Mucosa of rectum (tissue), 2 donors: ENCODE results near the gene POLR2E.

Experiments
- H3K27ac ChIP-seq, 2 donors: one replicate each; pipeline ENCODE4 v1.7.0; 2013; ENCODE audit warnings: inconsistent platforms in 2 of 2, low read depth in 2 of 2, low read length in 2 of 2
- H3K27me3 ChIP-seq, 2 donors: one replicate each; pipeline ENCODE4 v1.7.0; 2013; ENCODE audit warnings: low read length in 2 of 2; ENCODE audit not compliant: control insufficient read depth in 2 of 2, insufficient read depth in 2 of 2
- H3K36me3 ChIP-seq, 2 donors: one replicate each; pipeline ENCODE4 v1.7.0; 2013; ENCODE audit warnings: low read length in 2 of 2; ENCODE audit not compliant: control insufficient read depth in 2 of 2, insufficient read depth in 2 of 2
- H3K4me1 ChIP-seq, 2 donors: one replicate each; pipeline ENCODE4 v1.7.0; 2013; ENCODE audit warnings: low read length in 2 of 2, mild to moderate bottlenecking in 1 of 2; ENCODE audit not compliant: control insufficient read depth in 2 of 2, insufficient read depth in 2 of 2
- H3K4me3 ChIP-seq, 2 donors: one replicate each; pipeline ENCODE4 v1.7.0; 2013; ENCODE audit warnings: low read length in 2 of 2
- H3K9ac ChIP-seq, 2 donors: one replicate each; pipeline ENCODE4 v1.7.0; 2013; ENCODE audit warnings: low read length in 2 of 2, low read depth in 1 of 2, mild to moderate bottlenecking in 1 of 2
- H3K9me3 ChIP-seq, 2 donors: one replicate each; pipeline ENCODE4 v1.7.0; 2013; ENCODE audit warnings: low read length in 2 of 2; ENCODE audit not compliant: control insufficient read depth in 2 of 2
- donor health status: healthy.
- donor health status: Normal muscosa, but diverticular disease.

The POLR2E gene

GRCh38 chr19:1063030-1063908 lies 31.9 kb downstream of the POLR2E start:
- Histone ChIP-seq H3K36me3 (peaks cover 0 to 4% of the 10 kb centered on the region in 2 donors), H3K9me3 (no peaks in the 10 kb centered on the region), H3K4me3 (no peak overlapping the region), H3K27me3 (peaks cover 2 to 11% of the 10 kb centered on the region in 2 donors), H3K9ac (no peak overlapping the region), H3K27ac (no peak overlapping the region), H3K4me1 (peaks cover 23 to 28% of the 10 kb centered on the region in 2 donors)

- Histone ChIP-seq H3K9me3 (no peaks in the 10 kb centered on the region), H3K4me3 (no peak overlapping the region), H3K27ac (no peak overlapping the region), H3K9ac (no peak overlapping the region), H3K4me1 (peaks cover 23 to 28% of the 10 kb centered on the region in 2 donors), H3K27me3 (peaks cover 0 to 10% of the 10 kb centered on the region in 2 donors), H3K36me3 (peaks cover 0 to 4% of the 10 kb centered on the region in 2 donors)
Observed at GRCh38 chr19:1062387-1063029, 32.7 kb downstream of the POLR2E start.

GRCh38 chr19:1061987-1062386 lies 33.2 kb downstream of the POLR2E start:
- Histone ChIP-seq H3K36me3 (peaks cover 0 to 4% of the 10 kb centered on the region in 2 donors), H3K27ac (no peak overlapping the region), H3K9me3 (no peaks in the 10 kb centered on the region), H3K4me3 (no peak overlapping the region), H3K9ac (no peak overlapping the region), H3K27me3 (peaks cover 0 to 5% of the 10 kb centered on the region in 2 donors), H3K4me1 (peaks cover 19 to 28% of the 10 kb centered on the region in 2 donors)

GRCh38 chr19:1060689-1061088 lies 34.5 kb downstream of the POLR2E start:
- H3K27me3 ChIP-seq: no peaks in the 10 kb centered on the region
- H3K27ac ChIP-seq: no peak overlapping the region
- no peak overlapping the region for H3K9ac ChIP-seq
- peaks cover 9 to 17% of the 10 kb centered on the region in 2 donors for H3K4me1 ChIP-seq
- H3K36me3 ChIP-seq: peaks cover 0 to 7% of the 10 kb centered on the region in 2 donors
- H3K4me3 ChIP-seq: no peak overlapping the region
- no peaks in the 10 kb centered on the region for H3K9me3 ChIP-seq

- Histone ChIP-seq H3K9me3 (no peaks in the 10 kb centered on the region), H3K27me3 (no peaks in the 10 kb centered on the region), H3K27ac (no peak overlapping the region), H3K4me1 (no peaks in the 10 kb centered on the region), H3K4me3 (no peak overlapping the region), H3K9ac (no peak overlapping the region), H3K36me3 (peaks cover 0 to 7% of the 10 kb centered on the region in 2 donors)
Observed at GRCh38 chr19:1058112-1058511, 37.1 kb downstream of the POLR2E start.

GRCh38 chr19:1057176-1057855 lies 37.9 kb downstream of the POLR2E start:
- no peaks in the 10 kb centered on the region for H3K9me3 ChIP-seq
- no peak overlapping the region for H3K9ac ChIP-seq
- H3K4me3 ChIP-seq: no peak overlapping the region
- no peaks in the 10 kb centered on the region for H3K27me3 ChIP-seq
- H3K36me3 ChIP-seq: peaks cover 0 to 7% of the 10 kb centered on the region in 2 donors
- H3K27ac ChIP-seq: no peak overlapping the region
- no peaks in the 10 kb centered on the region for H3K4me1 ChIP-seq

GRCh38 chr19:1055886-1056620 lies 39.1 kb downstream of the POLR2E start:
- Histone ChIP-seq H3K27me3 (no peaks in the 10 kb centered on the region), H3K4me1 (no peaks in the 10 kb centered on the region), H3K36me3 (peaks cover 0 to 7% of the 10 kb centered on the region in 2 donors), H3K9ac (no peak overlapping the region), H3K4me3 (no peak overlapping the region), H3K27ac (no peak overlapping the region), H3K9me3 (no peaks in the 10 kb centered on the region)

GRCh38 chr19:1055028-1055425 lies 40.1 kb downstream of the POLR2E start:
- no peak overlapping the region for H3K9ac ChIP-seq
- no peaks in the 10 kb centered on the region for H3K27me3 ChIP-seq
- H3K27ac ChIP-seq: no peak overlapping the region
- H3K9me3 ChIP-seq: no peaks in the 10 kb centered on the region
- H3K4me3 ChIP-seq: no peak overlapping the region
- H3K4me1 ChIP-seq: no peaks in the 10 kb centered on the region
- H3K36me3 ChIP-seq: peaks cover 0 to 7% of the 10 kb centered on the region in 2 donors

GRCh38 chr19:1054102-1055027 lies 40.8 kb downstream of the POLR2E start:
- no peaks in the 10 kb centered on the region for H3K9me3 ChIP-seq
- H3K4me1 ChIP-seq: no peaks in the 10 kb centered on the region

More at GRCh38 chr19:1054102-1055027, 40.8 kb downstream of the POLR2E start:
- no peak overlapping the region for H3K4me3 ChIP-seq
- peaks cover 0 to 7% of the 10 kb centered on the region in 2 donors for H3K36me3 ChIP-seq
- H3K27ac ChIP-seq: no peak overlapping the region
- no peaks in the 10 kb centered on the region for H3K27me3 ChIP-seq
- no peak overlapping the region for H3K9ac ChIP-seq
